GM21619 (cell line): ENCODE measurements around the gene KRTDAP.
"Not testable (repeated sequence)": the region's sequence is repeated elsewhere in the genome, so short reads cannot be mapped to it uniquely, and the experiment has no call there.

Source experiments
- ATAC-seq: cut with Tn5 transposase; IDR thresholded peaks from one replicate; pipeline ENCODE4 v1.9.1; 2021; ENCODE audit not compliant: unreplicated experiment

KRTDAP gene

DNA sequence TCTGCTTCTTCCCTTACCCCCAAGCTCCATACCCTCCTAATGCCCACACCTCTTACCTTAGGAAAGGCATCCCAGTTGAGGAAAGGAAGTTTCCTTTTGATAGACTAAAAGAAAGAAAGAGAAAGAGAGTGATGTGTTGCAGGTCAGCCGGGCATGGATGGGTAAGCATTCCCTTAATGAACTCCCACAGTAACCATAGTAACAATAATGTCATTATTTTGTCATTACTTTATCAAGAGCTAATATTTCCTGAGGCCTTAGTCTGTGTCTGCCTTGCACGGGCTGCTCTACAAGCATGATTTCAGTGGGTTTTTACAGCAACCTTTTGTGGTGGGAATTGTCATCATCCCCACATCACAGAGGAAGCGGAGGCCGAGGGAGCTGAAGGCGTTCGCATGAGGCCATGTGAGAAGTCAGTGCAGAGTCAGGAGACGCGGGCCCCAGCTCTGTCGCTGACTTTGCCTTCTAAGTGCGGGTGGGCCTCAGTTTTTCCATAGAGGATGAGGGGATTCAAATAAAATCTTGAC lies 2.5 kb downstream of the KRTDAP start:
- no peak for ATAC-seq

DNA sequence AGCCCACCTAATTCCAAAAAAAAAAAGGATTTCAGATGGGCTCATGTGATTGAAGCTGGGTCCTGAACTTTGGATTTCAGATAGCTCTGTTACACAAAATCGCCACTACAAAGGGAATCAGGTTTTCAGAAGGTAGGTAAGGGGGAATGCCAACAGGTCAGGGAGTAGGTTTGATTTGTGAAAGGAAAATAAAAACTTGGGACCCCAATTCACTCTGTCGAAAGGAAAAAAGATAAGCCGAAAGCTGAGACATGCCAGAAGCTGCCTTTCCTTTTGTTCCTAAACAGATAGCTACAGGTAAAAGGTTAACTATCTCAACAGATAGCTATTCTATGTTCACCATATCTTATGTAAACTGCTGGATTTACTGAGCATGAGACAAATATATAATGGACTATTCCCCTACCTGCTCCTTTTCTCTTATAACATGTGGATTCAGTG lies 4.0 kb downstream of the KRTDAP start:
- ATAC-seq, result no peak

DNA sequence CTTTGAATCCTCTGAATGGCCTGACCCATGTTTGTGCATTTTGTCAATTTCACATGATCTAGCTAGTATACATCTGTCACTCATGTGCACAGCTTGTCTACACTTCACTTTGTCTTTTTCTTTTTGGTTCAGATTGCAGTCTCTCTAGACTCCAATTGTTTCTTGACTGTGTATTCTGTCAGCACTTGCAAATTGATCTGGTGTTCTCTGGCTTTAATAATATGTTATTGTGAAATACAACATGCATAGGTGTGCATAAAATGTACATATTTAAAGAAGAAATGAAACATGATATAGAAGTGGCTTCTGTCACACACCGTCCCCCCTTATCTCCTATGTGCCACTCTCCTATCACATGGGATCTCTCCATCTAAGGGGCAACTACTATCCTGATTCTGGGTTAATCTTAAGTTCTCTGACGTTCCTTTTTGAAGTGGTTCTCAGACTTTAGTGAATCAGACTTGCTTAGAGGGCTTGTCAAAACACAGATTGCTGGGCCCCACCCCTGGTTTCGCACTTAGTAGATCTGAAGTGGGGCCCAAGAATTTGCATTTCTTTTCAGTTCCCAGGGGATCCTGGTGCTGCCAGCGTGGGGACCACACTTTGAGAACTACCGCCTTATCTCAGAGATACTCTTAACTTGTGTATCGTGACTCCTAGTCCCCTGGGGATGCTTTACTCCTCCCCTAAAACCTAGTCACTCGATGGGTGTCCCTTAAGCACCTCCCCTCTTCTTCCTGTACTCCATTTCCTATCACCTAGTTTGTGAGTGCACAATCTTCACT lies 5.8 kb downstream of the KRTDAP start:
- peak; percentile 89 for ATAC-seq

DNA sequence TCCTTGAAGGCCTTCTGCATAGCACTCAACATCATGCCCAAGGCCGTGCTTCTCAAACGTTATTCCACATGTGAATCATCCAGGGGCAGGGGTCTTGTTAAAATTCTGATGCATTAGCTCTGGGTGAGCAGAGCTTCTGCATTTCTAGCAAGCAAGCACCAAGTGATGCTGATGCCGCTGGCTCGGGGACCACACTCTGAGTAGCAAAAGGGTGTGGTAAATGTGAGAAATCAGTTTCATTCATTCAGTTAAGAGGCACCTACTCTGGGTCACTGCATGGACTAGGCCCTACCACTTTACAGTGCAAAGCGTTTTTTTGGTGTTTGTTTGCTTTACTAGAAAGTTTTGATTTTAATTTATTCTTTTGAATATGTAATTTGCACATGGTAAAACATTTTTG lies 7.2 kb downstream of the KRTDAP start:
- no peak for ATAC-seq

DNA sequence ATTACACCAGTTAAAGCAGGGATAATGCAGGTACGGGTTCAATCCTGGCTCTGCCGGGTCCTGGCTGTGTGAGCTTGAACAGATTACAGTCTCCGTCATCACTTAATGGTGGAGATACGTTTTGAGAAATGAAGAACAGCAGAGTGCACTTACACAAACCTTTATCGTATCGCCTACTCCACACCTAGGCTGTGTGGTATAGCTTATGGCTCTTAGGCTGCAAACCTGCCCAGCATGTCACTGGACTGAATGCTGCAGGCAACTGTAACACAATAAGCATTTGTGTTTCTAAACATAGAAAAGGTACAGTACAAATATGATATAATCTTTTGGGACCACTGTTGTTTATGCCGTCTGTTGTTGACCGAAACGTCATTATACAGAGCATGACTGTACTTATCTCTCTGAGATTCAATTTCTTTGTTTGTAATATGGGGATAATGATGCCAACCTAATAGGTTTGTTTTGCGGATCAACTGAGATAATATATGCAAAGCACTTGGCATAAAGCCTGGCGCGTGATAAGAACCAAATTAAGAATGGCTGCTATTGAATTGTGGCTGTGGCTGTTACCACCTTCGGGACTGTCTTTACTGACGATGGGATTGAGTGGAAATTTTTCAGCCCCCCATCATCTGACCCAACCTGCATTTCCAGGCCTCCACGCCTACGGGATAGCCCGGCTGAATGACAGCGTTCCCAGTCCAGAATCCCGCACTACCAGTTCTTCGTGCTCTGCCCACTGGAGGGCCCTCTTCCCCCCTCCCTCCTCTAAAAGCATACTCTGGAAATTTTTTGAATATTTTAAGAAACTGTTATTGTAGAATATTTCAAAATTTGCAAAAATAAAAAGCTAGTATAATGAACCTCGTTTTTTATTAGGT lies 11.2 kb downstream of the KRTDAP start:
- ATAC-seq, result no peak

DNA sequence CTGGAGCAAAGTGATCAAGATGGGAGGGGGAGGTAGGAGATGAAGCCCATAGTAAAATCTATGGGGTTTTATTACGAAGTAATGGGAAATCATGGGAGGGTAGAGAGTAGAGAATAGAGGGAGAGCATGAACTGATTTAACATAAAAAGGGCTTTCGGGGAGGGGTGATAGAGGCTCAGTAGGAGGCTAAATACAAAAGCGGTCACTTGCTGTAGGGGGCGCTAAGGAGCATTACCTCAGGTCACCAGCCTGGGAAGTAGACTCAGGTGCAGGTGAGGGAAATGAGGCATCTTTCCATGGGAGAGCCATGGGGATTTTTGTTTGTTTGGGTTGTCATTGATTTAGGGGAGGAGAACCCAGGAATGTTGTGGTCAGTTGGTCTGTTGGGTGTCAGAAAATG lies 14.1 kb downstream of the KRTDAP start:
- no peak for ATAC-seq

DNA sequence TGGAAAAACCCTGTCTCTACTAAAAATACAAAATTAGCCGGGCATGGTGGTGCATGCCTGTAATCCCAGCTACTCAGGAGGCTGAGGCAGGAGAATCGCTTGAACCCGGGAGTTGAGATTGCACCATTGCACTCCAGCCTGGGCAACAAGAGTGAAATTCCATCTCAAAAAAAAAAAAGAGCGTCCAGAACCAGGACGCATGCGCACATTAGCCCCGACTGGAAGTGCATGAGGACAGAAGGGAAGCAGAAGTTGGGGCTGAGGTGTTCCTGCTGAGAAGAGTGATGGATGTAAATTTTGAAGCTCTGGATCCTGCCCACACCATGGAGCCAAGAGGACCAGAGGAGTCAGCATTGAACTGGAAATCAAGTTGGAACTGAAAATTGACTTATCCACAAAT lies 15.7 kb downstream of the KRTDAP start:
- not testable (repeated sequence) for ATAC-seq

DNA sequence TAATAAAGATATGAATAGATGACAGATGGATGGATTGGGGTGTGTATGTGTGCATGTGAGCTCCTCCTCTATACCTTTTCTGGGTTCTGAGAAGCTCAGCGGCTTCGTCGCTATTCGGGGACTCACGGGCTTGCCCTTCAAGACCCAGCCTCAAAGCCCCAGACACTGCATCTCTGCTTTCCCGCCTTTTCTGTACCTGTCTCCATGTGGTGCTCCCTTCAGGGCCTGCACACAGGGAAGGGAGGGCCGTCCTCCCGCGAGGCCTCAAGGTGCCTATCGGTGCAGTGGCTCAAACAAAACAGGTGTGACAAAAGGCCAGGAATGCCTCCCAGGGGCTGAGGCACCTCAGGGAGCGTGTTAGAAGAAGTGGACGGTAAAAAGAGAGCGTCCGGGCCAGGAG lies 16.2 kb downstream of the KRTDAP start:
- no peak for ATAC-seq

DNA sequence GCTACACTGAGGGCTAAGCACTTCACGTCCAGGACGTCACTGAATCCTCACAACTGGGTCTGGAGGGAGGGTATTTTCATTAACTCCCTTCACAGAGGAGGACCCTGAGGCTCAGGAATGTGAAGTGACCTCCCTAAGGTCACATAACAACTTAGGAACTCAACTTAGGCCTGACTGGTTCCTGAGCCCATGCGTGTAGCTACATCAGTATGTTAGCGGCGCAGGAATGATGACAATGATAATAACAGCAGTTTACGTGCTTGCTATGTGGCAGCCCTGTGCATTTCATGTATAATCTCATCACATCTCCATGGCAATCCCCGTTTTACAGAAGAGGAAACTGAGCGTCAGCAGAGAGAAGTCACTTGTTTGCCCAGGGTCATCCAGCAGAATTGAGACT lies 18.3 kb downstream of the KRTDAP start:
- ATAC-seq, result no peak

DNA sequence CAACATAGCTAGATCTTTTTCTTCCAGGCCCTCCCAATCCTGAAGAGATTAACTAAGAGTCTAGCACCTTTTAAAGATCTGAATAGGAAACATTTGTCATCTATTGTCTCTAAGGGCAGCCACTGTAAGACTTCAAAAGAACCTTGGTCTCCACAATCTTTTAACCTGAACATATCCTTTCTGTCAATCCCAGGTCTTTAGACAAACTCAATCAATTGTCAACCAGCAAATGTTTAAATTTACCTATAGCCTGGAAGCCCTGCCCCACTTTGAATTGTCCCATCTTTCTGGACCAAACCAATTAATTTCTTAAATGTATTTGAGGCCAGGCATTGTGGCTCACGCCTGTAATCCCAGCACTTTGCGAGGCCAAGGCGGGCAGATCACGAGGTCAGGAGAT lies 19.2 kb downstream of the KRTDAP start:
- not testable (repeated sequence) for ATAC-seq

DNA sequence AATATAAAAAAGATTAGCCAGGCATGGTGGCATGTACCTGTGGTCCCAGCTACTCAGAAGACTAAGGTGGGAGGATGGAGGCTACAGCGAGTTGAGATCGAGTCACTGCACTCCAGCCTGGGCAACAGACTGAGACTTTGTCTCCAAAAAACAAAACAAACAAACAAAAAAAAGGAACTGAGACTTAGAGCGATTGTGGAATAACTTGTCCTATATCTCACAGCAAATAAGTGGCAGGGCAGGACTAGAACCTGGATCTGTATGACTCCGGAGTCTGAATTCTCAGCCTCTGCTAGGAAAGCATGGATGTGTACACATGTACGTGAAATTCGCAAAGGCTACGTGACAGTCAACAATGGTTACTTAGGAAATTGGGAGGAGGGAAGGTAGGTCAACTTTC lies 20.1 kb downstream of the KRTDAP start:
- ATAC-seq, result no peak

DNA sequence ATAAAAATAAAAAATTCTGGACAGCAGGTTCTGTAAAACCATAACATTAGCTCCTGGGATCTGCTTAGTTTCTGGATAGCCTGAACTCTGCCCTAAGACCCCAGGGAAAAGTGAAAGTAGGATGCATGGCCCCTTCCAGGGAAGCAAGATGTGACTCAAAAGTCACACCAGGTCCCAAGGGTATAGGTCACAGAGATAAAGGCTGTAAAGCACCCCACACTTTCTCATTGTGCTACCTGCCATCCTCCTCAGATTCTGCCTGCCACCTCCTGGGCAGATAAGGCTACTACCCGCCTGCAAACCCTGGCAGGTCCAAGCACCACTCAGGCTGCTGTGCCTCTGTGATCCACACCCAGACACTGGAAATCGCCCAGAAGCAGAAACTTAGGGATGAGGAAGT lies 21.6 kb downstream of the KRTDAP start:
- no peak for ATAC-seq

DNA sequence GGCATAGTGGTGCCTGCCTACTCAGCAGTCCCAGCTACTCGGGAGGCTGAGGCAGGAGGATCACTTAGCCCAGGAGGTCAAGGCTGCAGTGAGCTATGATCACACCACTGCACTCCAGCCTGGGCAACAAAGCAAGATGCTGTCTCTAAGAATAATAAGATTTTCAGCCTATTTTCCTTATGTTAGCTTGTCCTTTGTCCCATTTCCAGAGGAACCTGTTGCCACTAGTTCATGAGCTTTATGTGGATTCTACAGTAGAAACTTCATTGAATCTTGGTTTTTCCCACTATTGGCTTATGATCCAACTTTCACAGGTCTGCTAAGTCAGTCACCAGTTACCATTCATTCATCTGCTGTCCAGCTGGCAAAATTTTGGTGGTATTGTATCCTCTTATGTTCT lies 24.0 kb downstream of the KRTDAP start:
- ATAC-seq, result no peak

DNA sequence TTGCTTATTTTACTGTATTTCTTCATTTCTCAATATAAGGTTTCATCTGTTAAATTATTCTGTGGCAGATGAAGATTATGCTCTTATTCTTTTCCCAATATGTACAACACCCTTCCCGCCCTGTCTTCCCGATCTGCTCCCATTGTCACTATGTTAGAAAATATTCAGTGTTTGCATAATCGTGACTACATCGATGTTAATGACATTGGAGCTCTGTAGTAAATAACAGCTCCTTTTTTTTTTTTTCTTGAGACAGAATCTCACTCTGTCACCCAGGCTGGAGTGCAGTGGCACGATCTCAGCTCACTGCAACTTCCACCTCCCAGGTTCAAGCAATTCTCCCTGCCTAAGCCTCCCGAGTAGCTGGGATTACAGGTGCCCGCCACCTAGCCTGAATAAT lies 27.3 kb downstream of the KRTDAP start:
- not testable (repeated sequence) for ATAC-seq

DNA sequence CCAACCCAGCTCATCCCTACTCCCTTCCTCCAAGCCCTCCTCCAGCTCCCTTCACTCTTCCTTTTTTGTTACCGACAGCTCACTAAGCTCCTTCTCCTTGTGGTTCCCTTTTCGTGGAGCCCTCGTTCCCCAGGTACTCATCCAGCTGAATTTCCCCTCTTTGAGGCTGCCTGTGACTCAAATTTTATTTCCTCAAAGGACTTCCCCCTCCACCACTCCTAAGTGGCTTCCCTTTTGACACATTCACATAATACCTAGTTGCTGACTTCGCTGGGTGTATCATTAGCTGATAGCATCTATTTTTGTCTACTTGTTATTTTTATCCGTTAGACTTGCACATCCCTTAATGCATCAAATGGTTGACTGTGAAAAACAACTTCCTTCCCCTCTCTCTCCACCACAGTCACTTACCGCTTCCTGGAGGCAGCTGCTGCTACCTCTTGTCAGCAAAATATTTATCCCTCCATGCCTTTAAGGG lies 27.7 kb downstream of the KRTDAP start:
- peak; percentile 58 for ATAC-seq

DNA sequence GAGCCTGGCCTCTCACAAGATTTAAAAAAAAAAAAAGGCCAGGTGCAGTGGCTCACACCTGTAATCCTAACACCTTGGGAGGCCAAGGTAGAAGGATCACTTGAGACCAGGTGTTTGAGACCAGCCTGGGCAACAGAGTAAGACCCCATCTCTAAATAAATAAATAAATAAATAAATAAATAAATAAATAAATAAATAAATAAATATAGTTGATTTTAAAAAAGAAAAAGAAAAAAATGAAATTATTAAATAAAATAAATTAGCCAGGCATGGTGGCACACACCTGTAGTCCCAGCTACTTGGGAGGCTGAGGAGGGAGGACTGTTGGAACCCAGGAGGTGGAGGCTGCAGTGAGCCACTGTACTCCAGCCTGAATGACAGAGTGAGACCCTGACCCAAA lies 28.5 kb downstream of the KRTDAP start:
- ATAC-seq, result not testable (repeated sequence)

DNA sequence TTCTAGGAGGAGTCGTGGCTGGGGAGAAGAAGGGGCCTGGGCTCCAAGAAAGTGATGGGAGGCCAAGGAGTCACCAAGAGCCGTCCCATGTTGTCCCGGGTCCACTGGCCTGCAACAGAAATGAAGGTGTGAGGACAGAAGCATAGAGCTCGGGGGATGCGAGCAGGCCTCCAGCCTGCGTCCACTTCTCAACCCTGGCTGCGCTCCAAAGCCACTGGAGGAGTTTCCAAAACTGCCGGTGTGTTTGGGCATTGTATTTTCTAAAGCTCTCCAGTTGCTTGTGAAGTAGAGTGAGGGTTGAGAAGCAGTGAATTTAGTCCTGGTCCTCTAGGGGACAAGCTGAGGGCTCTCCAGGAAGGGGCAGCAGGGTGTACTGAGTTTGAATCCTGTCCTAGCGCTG lies 29.2 kb downstream of the KRTDAP start:
- ATAC-seq, result no peak

DNA sequence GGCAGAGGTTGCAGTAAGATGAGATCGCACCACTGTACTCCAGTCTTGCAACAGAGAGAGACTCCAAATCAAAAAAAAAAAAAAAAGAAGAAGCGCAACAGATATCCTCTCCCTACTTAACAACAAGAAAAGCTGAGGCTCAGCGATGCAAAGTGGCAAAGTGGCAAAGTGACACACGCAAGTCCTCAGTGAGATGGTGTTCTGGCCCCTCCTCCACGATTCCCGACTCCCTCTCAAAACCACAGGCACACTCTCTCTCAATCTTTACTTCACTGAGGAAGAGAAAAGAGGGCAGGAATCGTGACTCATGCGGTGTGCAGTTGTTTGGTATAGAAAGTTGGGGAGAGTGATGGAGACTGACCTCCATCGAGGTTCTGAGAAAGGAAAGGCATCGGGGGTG lies 29.7 kb downstream of the KRTDAP start:
- ATAC-seq, result no peak

DNA sequence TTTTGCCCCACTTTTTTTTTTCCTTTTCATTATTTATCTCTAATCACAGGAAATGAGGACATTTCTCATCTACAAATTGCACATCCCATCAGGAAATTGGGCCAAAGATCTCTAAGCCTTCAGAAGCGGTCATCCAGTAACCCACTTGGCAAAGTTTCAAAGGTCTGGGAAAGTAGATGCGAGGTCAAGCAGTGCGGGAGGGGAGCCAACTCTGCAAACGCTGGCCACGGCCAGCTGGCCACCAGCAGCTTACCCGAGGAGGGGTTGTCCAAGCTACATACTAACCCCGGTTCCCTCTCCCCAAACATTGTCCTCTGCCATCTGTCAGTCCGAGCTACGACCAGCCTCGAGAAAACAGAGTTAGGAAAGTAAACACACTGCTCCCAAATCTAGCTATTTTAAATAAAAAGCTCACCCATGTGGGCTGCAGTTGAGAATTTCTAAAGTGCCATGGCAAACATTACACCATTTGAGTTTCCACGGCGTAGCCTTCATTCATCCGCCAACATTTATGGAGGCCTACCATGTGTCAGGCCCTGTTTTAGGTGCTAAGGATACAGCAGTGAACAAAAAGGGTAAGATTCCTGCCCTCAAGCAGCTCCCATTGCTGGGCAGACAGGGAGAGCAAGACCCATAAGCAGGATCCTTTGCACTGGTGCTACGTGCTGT lies 30.7 kb downstream of the KRTDAP start:
- no peak for ATAC-seq

DNA sequence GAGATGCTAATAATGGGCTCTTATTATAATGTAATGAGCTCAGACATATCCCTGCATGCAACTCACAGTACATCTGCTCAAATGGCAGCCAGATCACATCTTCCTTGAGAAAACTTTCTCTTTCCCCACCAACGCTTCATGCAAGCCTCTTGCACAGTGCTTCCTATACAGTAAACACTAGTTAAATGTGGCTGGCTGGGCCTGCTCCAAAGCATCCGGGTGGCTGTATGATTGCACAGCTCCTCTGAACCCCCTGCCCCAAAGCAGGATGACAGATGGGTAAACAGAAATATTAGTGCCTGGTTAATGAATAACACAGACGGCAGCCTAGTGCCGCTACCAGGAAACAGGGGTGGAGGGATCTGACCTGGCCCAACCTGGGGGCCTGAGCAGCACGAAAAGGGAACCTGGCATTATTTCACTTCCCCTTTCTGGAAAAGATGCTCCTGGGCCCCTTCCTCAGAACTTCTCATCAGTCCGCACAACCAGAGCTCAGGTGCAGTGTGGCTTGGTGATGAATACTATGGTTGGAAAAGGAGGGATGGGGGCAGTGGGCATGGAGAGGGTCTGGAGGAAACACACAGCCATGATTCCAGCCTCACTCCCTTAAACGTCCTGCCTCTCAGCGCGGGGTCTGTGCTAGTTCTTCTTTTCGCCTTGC lies 31.4 kb downstream of the KRTDAP start:
- ATAC-seq, result peak; percentile 43

DNA sequence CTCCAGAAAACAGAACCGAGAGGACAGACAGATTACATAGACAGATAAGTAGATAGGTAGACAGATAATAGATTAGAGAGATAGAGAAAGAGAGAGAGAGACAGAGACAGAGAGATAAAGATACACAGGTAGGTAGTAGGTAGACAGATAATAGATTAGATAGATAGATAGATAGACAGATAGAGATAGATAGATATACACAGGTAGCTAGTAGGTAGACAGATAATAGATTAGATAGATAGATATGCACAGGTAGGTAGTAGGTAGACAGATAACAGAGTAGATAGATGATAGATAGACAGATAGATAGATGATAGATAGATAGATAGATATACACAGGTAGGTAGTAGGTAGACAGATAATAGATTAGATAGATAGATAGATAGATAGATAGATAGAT lies 32.1 kb downstream of the KRTDAP start:
- ATAC-seq, result no peak
